GM21360 (cell line): Measurements from ENCODE around the gene SLC38A10.

Source experiments
- ATAC-seq: cut with Tn5 transposase; IDR thresholded peaks from one replicate; pipeline ENCODE4 v1.9.1; 2021; ENCODE audit warnings: mild to moderate bottlenecking, moderate library complexity; ENCODE audit not compliant: unreplicated experiment

The SLC38A10 gene

DNA sequence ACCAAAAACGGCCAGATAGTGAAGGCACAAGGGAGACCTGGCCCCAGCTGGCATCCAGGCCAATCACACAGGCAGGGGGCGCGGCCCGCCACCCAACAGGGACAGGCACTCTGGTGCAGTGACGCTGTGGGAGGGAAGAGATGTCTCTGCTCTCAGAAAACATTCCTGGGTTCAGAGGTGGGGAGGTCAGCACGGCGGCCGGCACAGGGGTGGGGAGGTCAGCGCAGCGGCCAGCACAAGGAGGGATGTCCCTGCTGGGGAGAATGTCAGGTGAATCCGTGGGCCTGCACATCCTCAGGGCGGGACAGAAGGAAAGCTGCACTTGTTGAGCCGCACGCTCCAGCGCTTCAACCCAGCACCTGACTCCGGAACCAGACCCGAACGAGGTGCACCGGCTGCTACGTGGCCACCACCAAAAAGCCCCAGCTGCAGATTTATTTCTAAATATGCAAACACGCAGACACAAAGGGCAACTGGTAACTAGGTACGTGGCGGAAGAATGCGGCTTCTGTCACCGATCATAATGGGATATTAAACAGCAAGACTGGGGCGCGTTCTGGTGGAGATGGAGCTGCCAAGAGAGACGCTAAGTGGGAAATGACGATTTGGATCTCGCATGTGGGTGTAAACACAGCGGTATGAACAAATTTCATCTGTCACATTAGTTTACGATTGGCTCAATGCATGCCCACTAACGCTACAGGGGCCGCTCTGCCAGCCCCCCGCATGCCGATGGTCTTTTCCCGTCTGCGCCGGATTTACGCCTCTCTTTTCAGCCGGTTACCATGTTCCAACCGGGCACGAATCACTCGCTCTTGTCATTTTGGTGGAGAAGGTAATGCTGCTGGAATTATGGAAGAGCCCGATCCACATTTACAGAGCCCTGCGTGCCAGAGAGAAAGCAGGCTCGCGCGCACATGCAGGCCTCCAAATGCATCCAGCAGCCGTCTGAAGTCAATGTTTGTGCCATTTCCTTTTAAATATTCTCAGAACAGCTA, 15.5 kb downstream of the SLC38A10 start:
- ATAC-seq, result no peak

DNA sequence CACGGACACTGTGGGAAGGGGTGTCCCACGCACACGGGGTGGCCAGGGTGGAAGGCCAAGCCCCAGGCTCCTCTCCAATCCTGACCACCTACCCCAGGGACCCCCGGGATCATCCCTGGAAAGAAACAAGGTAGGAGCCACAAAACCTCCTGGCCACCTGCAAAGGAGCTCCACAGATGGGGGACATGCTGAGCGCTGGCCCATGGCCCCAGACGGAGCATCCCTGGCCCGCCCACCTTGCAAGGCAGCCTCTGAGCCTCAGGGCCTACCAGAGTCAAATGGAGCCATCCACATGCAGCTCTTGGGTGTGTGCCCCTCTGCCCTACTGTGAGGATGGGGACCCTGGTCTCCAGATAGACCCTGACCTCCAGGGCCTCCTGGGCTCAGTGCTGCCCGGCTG, 16.3 kb downstream of the SLC38A10 start:
- ATAC-seq, result no peak

DNA sequence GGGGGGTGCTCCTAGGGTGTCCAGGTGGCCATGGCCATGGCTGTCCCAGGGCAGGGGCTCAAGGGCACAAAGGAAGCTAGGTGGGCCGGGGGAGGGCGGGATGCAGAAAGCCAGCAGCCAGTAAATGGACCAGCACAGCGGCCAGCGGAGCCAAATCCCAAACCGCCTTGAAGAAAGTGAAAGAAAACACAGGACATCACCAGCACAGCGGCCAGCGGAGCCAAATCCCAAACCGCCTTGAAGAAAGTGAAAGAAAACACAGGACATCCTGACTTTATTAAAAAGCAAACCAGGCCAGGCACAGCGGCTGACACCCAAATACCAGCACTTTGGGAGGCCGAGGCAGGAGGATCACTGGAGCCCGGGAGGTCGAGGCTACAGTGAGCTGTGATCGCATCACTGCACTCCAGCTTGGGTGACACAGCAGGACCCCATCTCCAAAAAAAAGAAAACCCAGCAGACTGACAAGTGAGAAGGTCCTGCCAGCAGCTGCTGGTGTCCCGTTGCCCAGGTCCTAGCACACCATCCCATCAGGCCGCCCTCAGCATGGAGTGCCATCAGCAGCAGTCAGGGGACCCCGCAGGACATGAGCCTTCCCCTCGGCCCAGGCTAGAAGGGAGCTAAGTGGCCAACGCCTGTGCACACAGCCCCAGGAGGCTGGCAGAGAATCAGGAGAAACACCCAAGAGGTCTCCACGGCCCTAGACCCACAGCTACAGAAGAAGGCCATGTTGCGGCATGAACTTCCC, 17.0 kb downstream of the SLC38A10 start:
- ATAC-seq, result no peak

DNA sequence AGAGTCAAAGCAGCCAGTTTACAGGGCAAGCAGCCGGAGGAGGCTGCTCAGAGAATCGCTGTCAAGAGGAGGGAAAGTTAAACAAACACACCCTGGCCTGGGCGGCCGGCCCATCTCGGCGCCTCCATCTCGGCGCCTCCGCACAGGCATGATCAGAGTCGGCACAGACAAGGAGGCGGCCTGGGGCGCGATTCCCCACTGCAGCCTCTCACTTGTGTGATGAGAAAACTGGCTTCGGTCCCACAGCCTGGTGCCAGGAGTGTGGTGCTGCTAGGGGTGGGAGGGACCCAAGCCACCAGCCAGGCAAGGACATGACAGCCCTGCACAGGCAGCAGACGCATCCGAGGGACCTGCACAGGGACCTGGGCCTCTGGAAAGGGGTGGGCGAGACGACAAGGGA, 17.7 kb downstream of the SLC38A10 start:
- no peak for ATAC-seq

DNA sequence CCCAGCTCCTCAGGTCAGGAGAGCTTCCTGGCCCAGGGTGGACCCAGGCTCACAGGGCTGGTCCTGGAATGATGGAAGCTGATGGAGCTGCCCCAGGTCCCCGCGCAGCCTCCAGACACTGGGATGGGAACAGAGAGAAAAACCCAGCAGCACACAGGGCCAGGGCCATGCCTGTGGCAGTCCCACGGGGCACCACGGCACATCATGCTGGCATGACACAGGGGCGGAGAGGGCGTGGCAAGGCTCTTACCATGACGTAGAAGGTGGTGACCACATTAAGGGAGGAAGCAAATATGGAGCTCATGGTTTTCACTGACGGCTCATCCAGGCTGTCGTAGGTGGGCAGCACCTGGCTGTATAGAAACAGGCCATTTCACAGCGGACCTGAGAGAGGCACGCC, 18.3 kb downstream of the SLC38A10 start:
- no peak for ATAC-seq

DNA sequence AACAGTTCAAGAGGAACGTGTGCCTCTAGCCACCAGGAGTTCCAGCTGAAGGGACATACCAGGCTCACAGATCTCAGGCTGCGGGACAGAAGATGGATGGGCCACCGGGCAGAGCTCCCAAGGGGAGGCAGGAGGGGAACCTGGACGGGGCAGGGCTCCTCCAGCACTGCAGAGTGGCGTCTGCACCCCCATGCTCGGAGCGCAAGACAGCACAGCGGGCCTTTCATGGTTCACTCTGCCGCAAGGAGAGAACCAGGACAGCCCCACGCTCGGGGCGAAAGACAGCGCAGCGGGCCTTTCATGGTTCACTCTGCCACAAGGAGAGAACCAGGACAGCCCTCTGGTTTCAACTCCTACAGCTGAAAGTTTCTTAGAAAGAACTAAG, 20.6 kb downstream of the SLC38A10 start:
- ATAC-seq, result no peak

DNA sequence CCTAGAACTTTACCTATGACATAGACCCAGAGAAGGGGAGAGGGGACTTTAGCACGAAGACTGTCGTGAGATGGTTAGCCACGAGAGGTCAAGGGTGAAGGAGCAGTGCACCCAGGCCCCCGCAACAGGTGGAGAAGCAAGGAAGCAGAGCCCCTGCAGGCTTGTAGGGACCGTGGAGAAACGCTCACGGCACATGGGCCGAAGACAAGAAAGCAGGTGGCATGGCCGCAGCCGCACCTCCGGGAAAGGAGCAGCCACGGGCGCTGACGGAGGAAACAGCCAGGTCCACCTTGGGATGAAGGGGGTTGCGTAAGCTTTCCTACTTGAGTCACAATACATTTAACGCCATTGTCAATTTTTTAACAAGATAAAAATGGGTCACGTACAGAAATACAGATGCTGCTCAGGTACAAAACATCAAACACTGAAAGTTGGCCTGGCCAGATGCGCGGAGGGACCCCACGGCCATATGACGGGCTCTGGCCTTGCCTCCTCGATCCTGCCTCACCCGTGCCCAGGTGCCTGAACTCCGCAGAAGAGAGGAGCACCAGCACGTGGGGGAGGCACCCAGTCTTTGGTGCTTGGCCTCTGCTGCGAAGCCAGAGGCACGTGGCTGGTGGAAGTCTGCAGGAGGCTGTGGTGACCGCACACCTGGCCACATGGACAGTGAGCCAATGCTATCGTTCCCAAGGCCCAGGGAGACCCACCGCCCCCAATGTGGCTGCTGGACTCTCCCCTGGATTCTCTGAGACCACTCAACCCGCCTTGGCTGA, 21.2 kb downstream of the SLC38A10 start:
- ATAC-seq, result no peak

DNA sequence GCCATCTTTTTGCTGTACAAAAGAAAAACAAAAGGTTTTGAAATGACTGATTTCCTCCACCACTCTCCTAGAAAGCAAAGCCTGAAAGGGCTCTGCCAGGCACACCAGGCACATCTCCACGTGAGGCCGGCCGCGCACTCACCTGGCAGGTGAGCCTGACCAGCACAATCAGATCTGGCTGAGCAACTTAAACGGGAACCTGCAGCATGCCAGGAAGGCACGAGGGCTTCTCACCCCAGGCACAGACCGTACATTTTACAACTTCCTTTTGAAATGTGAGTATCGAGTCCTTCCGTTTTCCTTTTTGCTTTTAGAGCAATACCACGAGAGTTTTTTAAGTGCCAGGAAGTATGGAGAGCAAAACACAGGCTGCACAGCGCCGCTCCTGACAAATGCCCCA, 22.5 kb downstream of the SLC38A10 start:
- no peak for ATAC-seq

DNA sequence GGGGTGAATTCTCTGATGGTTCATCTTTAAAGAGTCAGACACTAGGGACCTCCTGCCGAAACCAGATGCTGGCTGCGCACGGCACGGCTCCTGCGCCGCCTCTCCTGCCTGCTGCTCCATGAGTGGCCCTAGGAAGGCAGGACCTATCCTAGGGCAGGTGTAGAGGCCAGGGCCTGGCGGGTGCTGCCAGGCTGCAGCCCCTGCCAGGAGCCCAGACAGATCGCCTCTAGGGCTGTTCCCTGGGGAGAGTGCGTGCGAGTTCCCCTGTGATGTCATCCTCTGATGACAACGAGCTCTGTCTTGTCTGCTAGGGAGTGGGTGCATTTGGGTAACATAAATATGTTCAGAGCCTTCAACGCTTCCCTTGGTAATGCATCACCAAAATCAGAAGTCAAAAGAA, 23.9 kb downstream of the SLC38A10 start:
- no peak for ATAC-seq

DNA sequence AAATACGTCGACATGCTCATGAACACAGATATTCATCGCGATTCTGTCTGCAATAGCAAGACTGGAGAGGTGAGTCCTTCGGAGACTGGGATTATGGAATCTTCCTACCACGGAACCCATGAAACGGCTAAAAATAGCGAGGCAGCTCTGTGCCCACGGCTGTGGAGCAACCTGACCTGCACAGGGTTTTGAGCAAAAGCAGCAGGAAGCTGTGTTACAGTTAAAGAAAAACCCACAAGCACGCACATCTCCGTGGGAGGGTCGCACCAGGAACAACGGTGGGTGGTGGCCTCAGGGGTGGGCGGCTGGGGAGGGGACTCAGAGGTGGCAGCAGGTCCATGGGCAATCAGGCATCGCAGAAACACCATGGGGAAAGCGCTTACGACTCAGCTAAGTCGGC, 24.8 kb downstream of the SLC38A10 start:
- ATAC-seq, result no peak

DNA sequence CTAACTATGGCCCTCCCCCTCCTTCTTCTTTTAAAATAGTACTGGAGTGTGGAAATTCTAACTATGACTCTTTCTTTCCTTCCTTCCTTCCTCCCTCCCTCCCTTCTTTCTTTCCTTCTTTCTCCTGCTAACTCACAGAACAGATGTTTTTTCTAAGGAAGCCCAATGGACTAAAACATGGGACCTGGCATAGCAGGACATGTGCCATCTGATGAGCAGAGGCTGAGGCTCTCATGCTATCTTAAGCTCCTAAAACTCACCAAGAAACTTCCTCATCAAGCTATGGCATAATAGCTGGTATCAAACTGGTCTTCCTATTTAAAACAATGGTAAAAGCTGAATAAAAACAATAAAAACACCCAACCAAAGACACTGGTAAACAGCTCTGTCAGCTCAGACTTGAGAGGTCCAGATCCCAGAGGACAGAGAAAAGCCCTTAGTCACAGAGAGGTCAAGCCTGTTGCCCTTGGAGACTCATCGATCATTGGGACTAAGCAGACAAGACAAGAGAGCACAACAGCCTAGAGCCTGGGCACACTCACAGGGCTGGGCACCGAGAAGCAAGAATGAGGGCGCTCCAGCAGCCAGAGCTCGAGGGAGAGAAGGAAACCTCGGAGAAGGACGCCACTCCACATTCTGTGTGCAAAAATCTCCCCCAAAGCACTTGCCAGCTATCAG, 27.6 kb downstream of the SLC38A10 start:
- ATAC-seq, result no peak

DNA sequence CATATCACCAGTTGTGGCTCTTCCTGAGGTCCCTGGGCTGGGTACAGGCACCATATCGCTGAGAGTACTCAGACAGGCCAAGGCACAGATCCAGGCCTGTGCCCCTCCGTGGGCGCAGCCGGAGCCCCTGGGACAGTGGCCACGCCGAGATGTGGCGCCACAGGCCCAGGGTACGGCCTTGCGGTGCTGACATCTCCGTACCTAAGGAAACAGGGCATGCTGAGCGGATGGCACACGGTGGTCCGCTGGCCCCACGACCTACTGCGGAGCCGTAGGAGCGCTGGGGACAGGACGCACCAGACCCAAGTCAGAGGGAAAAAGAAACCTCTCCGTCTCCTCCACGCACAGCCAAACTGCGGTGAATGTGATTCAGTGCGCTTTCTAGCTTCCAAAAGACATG, 29.5 kb downstream of the SLC38A10 start:
- ATAC-seq, result no peak

DNA sequence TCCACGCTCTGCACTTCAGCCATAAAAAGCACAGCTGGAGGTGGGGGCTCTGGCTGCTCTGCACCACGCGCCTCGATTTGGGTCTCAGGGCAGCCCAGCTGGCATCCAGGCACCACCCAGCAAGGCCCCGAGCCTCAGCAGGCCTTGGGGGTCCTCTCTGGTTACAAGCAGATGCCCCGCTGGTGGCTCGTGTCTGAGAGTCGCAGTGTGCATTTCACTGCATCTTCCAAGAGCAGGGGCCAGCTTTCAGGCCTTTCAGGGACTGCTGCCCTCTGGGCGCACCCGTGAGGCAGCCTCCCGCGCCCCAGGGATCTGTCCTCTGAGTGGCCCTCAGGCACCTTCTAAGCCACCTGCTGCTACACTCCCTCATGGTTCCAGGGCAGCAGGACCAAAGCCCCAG, 30.5 kb downstream of the SLC38A10 start:
- ATAC-seq, result no peak

DNA sequence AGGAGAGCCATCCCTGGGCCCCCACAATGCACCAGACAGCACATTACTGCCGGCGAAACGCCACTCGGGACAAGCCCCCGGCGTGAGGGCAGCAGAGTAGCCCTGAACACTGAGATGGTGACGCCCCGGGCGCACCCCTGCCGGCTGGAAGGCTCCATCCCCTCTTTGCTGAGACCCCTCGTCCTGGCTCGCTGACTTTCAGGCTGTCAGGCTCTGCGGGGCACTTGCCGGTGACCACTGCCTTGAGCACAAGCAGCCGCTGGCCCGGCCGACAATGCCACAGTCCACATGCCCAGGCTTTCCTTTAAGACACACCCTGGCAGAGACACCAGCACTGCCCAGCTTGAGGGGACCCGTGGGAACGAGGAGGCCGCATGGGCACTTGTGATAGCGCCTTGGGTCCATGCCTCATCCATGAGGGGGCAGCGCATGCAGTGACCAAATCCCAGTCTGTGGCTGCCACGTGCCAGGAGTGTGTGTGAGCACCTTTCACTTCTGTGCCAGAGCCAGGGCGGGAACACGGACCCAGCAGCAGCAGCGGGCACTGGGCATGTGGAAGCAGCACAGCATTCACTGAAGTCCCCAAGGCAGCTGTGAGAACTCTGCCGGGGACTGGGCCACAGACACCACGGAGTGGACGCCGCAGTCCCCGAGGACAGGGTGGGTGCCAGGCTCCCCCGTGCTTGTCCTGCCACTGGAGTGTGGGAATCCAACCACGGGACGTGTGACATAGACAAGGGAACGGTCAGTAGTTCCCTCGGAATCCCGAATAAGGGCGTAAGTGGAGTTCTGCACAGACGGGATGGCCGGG, 31.5 kb downstream of the SLC38A10 start:
- ATAC-seq, result no peak

DNA sequence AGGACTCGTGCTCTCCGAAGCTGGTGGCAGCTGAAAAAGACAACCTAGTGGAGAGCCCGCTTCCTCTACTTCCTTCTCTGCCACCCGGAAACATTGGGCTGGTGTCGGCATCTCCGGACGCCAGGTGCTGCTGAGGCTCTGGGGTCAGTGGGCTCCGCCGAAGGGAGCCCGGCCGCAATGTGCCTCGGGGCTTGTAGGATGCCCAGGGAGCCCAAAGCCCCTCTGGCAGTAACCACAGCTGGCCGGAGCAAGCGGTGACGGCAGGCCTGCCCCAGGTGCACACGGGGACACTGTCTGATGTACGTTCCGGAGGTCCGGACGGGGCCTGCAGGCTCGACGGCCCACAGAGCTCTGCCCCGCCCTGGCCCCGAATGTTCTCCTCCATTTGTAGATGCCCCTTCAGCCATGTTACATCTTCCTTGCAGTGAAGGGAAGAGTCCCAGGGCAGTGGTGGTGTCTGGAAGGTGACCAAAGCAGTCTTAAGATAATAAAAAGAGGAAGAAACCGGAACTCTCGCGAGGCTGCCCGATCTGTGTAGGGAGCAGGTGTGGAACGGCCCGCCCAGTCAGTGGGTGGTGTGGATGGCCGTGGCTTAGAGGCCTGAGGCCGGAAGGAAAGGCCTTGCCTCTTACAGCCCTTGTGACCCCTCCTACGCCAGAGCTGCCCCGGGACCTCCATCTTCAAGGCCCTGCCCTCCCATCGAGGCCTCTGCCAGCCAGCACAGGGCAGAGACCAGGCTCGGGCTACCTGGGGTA, 33.3 kb downstream of the SLC38A10 start:
- no peak for ATAC-seq

DNA sequence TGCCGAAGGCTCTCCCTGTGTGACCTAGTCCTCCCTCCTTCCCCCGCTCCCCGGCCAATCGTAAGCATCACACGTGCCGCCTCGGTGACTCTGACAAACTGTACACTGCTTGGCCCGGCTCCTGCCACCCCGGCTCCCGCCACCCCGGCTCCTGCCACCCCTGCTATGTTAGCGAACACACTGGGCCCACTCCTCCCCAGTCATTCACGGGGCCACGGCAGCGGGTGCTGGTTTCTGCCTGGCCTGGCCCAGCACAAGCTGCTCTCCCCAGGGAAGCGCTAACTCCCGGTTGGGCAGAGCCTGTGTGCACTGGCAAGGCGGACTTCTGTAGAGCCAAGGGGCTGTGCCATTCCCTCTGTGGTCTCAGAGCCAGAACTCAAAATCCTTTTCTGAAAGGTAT, 34.0 kb downstream of the SLC38A10 start:
- no peak for ATAC-seq

DNA sequence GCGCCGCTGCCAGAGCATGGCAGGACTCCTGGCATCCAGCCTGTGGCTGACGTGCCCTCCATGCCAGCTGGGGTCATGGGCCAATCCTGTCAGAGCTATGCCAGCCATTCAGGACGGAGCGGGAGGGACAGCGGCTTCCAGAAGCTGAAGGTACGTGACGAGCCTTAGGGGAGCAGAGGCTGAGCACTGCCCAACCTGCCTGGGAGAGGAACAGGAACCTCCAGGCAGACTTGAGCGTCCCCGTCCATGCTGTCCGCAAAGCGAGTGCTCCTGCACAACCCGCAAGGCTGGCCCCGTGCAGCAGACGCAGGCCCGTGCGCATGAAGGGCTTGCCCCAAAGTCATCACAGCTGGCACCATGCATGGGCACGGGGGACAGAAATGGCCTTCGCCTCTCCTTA, 34.5 kb downstream of the SLC38A10 start:
- ATAC-seq, result no peak

DNA sequence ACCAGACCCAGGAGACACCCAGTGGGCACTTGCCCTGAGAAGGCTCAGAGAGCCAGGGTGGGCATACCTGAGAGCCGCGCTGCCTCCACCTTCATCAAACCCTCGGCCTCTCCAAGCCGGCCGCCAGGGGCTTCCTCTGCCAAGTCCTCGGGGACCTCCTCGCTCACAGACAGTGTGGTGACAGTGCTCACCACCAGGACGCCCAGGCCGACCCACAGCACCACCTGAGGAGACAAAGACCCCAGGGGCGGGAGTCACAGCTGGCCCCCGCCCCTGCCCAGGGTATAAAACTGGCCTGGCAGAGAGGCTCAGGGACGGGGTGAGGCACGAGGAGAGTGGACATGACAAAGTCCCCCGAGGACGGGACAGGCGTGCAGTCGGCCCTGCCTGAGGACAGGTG, 34.9 kb downstream of the SLC38A10 start:
- ATAC-seq, result no peak

DNA sequence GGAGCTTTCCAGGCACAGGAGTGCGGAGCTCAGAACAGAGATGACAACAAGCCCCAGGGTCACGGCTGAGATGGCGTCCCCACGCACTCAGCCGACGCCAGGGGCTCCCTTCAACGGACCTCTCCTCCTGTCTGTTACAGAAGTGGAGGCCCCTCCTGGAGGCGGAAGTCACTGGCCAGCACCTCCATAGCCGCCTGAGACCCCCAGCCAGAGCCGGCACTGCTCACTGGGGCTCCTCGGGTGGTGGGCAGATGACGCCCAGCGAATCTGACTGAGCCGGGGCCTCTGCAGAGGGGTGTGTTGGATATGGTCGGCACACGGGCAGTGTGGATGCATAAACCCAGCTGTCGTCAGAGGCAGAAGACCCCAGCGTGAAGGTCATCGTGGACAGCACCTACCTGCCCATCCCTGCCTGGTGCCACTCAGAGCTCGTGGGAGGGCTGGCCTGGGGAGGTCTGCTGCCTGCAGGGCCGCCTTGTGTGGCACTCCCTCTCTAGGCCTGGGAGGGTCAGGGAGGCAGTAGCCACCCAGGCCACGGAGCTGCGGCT, 36.0 kb downstream of the SLC38A10 start:
- no peak for ATAC-seq
